Right renal cortex interstitium (tissue), 3 donors: ENCODE measurements around the gene SLC7A5. TPM values are rescaled to one million over a fixed set of nuclear protein-coding genes. Genes with fewer than 3 reads are reported as not detected.

ENCODE experiments used
- polyA plus RNA-seq, 3 donors: library from polyadenylated mRNA; unstranded; fragments of 120-200 nt; gene quantifications; one replicate each; pipeline ENCODE4 v1.2.1, GENCODE V29; 2013; ENCODE audit not compliant: insufficient read length in 3 of 3

The SLC7A5 gene
- polyA plus RNA-seq, 3 donors = 2.8 to 4.3 (median 4.1) TPM

Other genes starting within 250 kb of the SLC7A5 start
- 10 to 100 TPM; 21.6 to 24.2 (median 24.0) TPM for gene KLHDC4, start 103.5 kb downstream of the SLC7A5 start, polyA plus RNA-seq
- gene CA5A, start 67.0 kb upstream of the SLC7A5 start, polyA plus RNA-seq = under 1 TPM; 0.04 to 0.11 (median 0.10) TPM
- gene BANP, start 81.9 kb upstream of the SLC7A5 start, polyA plus RNA-seq = 10 to 100 TPM; 22.2 to 28.2 (median 27.5) TPM